COLO668 (cell line): ENCODE data around the gene L3MBTL4.

Source experiments
- DNase-seq: peaks from one replicate; lab custom pipeline; 2025; ENCODE audit not compliant: unreplicated experiment; lab: John Stamatoyannopoulos, UW

Gene L3MBTL4

DNA sequence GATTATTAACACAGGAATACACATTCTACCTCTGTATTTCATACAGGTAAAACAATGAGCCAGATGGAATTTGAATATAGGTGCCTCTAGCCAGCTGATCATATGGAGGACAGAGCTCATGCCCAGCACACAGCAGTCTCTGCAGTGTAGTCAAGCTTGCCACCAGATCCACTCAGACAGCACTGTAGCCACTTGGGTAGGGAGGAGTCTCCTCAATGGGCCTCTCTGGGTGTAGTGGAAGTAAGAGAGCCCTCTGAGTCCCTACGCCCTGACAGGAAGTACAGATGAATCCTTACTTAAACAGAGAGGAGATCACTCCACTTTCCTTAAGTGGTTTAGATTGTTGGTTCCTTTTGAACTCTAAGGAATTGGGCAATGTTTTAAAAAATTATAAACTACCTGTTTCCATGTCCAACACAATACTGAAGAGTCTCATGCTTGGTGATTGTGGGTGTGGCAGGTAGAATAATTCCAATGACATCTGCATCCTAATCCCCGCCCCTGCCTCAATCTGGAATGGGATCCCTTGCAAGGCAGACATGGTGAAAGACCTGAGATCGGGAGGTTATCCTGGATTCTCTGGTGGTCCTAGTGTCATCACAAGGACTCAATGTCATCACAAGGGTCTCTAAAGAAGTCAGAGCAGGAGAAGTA lies 496.4 kb downstream of the L3MBTL4 start:
- no peak for DNase-seq

DNA sequence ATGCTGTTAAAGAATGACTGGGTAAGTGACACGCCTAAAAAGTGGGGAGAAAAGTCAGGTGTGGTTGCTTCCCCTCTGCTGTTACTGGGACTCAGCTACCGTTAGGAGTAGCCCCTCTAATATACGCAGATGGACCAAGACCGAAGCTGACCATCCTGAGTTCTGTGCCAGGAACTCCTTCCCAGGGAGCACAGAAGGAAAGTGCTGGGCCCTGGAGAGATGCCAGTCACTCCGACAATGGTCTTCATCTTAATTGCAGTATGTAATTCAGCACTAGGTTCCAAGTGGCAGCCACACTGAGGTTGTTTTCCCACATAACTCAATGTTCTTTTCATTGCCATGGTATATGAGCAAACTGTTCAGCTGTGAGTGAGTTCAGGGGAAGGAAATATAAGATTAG lies 499.8 kb downstream of the L3MBTL4 start:
- DNase-seq = no peak

DNA sequence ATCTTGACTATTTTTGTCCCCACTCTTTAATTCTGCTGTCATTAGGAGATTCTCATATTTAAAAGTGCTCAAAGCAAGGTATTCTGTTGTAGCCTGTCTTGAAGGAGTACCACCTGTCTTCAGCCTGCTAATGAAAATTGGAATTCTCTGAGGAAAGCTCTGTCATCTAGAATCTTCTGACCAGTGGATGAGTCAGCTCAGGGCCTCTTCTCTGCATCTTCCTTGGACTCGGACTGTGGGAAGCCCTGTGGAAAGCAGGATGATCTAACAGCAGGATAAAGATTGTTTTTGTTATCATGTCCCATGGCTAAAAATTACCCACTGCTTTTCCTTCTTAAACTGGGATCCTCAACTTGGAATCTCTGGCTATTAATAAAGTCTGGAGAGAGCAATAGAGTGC lies 500.7 kb downstream of the L3MBTL4 start:
- no peak for DNase-seq

DNA sequence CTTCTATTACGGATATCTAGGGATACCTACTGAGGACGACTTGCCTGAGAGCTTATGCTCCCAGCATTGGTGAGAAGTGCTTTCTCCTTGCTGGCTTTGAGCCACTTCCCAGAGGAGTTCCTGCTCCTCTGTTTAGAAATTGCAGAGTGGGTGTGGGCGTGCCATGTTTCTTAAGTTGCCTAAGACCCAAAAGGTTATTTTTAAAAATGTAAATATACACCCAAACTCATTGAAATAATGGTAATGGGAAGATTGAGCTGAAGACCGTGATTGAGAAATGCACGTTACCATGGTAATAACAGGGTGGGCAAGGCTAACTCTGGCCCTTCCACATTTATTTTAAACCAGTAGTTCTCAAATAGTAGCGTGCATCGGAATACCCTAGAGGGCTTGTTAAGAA lies 502.1 kb downstream of the L3MBTL4 start:
- no peak for DNase-seq

DNA sequence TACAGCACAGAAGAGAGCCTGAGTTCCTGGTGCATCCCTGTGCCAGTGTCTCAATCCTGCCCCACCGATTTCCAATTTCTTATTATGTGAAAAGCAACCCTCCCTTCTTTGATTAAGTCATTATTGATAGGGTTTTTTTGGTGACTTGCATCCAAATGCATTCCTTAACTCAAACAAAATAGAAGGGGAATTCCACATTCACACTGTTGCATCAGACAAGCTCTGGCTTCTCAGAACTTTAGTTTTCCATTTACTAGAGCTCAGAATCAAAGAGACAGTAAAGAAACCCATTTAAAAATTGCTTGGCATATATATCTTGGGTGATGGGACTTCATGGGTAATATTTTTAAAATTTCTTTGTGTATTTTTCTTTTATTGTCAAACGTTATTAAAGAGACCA lies 505.6 kb downstream of the L3MBTL4 start:
- no peak for DNase-seq
